Thyroid gland (tissue), 4 donors: ENCODE results near the gene VWF. TPM values are rescaled to one million over a fixed set of nuclear protein-coding genes. Genes with fewer than 3 reads are reported as not detected.
"Not testable (repeated sequence)": the region's sequence is repeated elsewhere in the genome, so short reads cannot be mapped to it uniquely, and the experiment has no call there.

Experiments used
- DNase-seq, 2 donors: peaks; one replicate each; pipeline ENCODE4 v3.0.0-alpha.2; 2019
- H3K27ac ChIP-seq, 3 donors: fragments of 200-600 bp; sonication (generic); 1 replicate in 2 of 3; 2 replicates in 1 of 3; pipeline ENCODE4 v1.5.1; 2016 to 2019; ENCODE audit warnings: mild to moderate bottlenecking in 1 of 3, moderate library complexity in 1 of 3
- H3K27me3 ChIP-seq: fragments of 200-600 bp; sonication (generic); one replicate; pipeline ENCODE4 v1.5.1; 2019
- H3K36me3 ChIP-seq, 2 donors: fragments of 200-600 bp; sonication (generic); one replicate each; pipeline ENCODE4 v1.5.1; 2016 to 2019
- H3K4me1 ChIP-seq, 2 donors: fragments of 200-600 bp; sonication (generic); one replicate each; pipeline ENCODE4 v1.5.1; 2017 to 2019
- H3K4me3 ChIP-seq, 3 donors: fragments of 200-600 bp; sonication (generic); replicated peaks in 1 of 3; 1 replicate in 2 of 3; 2 replicates in 1 of 3; pipeline ENCODE4 v1.5.1; 2016; ENCODE audit warnings: mild to moderate bottlenecking in 1 of 3
- H3K9me3 ChIP-seq: fragments of 200-600 bp; sonication (generic); one replicate; pipeline ENCODE4 v1.5.1; 2017
- CTCF ChIP-seq, 6 experiments: fragments of 200-600 bp in 3 of 6; fragments of 450-650 bp in 3 of 6; sonication (generic) in 3 of 6; IDR thresholded peaks; one replicate each; pipeline ENCODE4 v1.5.1; 2016 to 2019; ENCODE audit warnings: antibody characterized with exemption in 6 of 6, mild to moderate bottlenecking in 2 of 6, inconsistent platforms in 1 of 6, moderate library complexity in 1 of 6
- POLR2A ChIP-seq, 2 donors: fragments of 450-650 bp; IDR thresholded peaks; one replicate each; pipeline ENCODE4 v1.6.1; 2017; ENCODE audit warnings: antibody characterized with exemption in 2 of 2, mild to moderate bottlenecking in 2 of 2, moderate library complexity in 1 of 2
- WGBS, 2 donors: methylation state at CpG; one replicate each; pipeline ENCODE4 v1.1.5; 2017; 5-methylcytosine and 5-hydroxymethylcytosine counted together
- intact Hi-C: fragments of 100-400 bp; cut with DNase I; formaldehyde crosslinking; loops from one replicate; pipeline ENCODE4 v1.15.1; 2023
- total RNA-seq, 4 donors: library from RNA; depleted of rRNA; stranded (reverse); fragments of >200 nt; gene quantifications; one replicate each; pipeline ENCODE4 v1.2.3, GENCODE V29; 2016

Gene VWF
- total RNA-seq, 4 donors from 2014 or later, result 54.3 to 169 (median 98.5) TPM

- H3K4me3 ChIP-seq, result no peak overlapping the region
- no peaks in the 10 kb centered on the region for H3K36me3 ChIP-seq
- intact Hi-C loops, result no loop called here
- H3K27ac ChIP-seq, result no peak overlapping the region
- WGBS, 2 donors, result 91 to 95% methylated on average over 3 of the region's 3 CpGs
- no peak for DNase-seq
- H3K4me1 ChIP-seq, result no peaks in the 10 kb centered on the region
- no peaks in the 10 kb centered on the region for H3K9me3 ChIP-seq
- no peaks in the 10 kb centered on the region for H3K27me3 ChIP-seq
- TF ChIP-seq CTCF (IDR thresholded peaks at IDR 0.05) (no peak), POLR2A (IDR thresholded peaks at IDR 0.05) (no peak)
These were observed 18.3 kb downstream of the VWF start for GRCh38 chr12:6106218-6106617.

- TF ChIP-seq POLR2A (IDR thresholded peaks at IDR 0.05) (no peak), CTCF (IDR thresholded peaks at IDR 0.05) (no peak)
- Histone ChIP-seq H3K27me3 (no peaks in the 10 kb centered on the region), H3K9me3 (no peaks in the 10 kb centered on the region), H3K27ac (no peak overlapping the region), H3K4me3 (no peak overlapping the region), H3K4me1 (no peaks in the 10 kb centered on the region), H3K36me3 (no peaks in the 10 kb centered on the region)
- DNase-seq, result no peak
- 90 to 97% methylated on average over 2 of the region's 2 CpGs for WGBS, 2 donors
- intact Hi-C loops, result no loop called here
These were observed 19.6 kb downstream of the VWF start for GRCh38 chr12:6104842-6105241.

- no peak overlapping the region for H3K27ac ChIP-seq
- H3K36me3 ChIP-seq, result no peaks in the 10 kb centered on the region
- H3K9me3 ChIP-seq, result no peaks in the 10 kb centered on the region
- intact Hi-C loops, result no loop called here
- TF ChIP-seq POLR2A (IDR thresholded peaks at IDR 0.05), result no peak
- no peak for TF ChIP-seq CTCF (IDR thresholded peaks at IDR 0.05)
- H3K4me1 ChIP-seq, result no peaks in the 10 kb centered on the region
- H3K27me3 ChIP-seq, result no peaks in the 10 kb centered on the region
- 76 to 85% methylated on average over 3 of the region's 3 CpGs for WGBS, 2 donors
- DNase-seq, result no peak
- no peak overlapping the region for H3K4me3 ChIP-seq
These were observed 20.4 kb downstream of the VWF start for GRCh38 chr12:6104027-6104426.

- H3K36me3 ChIP-seq, DNase-seq, H3K9me3 ChIP-seq, H3K27me3 ChIP-seq, H3K4me1 ChIP-seq, intact Hi-C loops, H3K4me3 ChIP-seq, H3K27ac ChIP-seq: not testable (repeated sequence)
- WGBS, 2 donors, result 92 to 93% methylated on average over 5 of the region's 5 CpGs
These were observed 22.4 kb downstream of the VWF start for GRCh38 chr12:6102021-6102420.

GRCh38 chr12:6099316-6099715 is 25.2 kb downstream of the VWF start:
- TF ChIP-seq CTCF (IDR thresholded peaks at IDR 0.05) (no peak), POLR2A (IDR thresholded peaks at IDR 0.05) (no peak)
- Histone ChIP-seq H3K9me3 (no peaks in the 10 kb centered on the region), H3K27ac (no peak overlapping the region), H3K27me3 (no peaks in the 10 kb centered on the region), H3K4me1 (no peaks in the 10 kb centered on the region), H3K36me3 (no peaks in the 10 kb centered on the region), H3K4me3 (no peak overlapping the region)
- DNase-seq, result no peak
- whole genome bisulfite sequencing, 2 donors, result 75 to 90% methylated on average over 2 of the region's 2 CpGs
- intact Hi-C loops, result no loop called here

- no peaks in the 10 kb centered on the region for H3K36me3 ChIP-seq
- no peak for DNase-seq
- H3K9me3 ChIP-seq, result no peaks in the 10 kb centered on the region
- no peak for TF ChIP-seq CTCF (IDR thresholded peaks at IDR 0.05)
- no peak for TF ChIP-seq POLR2A (IDR thresholded peaks at IDR 0.05)
- H3K4me3 ChIP-seq, result no peak overlapping the region
- intact Hi-C loops, result no loop called here
- H3K27ac ChIP-seq, result no peak overlapping the region
- 81 to 82% methylated on average over 3 of the region's 3 CpGs for WGBS, 2 donors
- H3K4me1 ChIP-seq, result peaks cover 0 to 8% of the 10 kb centered on the region in 2 donors
- H3K27me3 ChIP-seq, result no peaks in the 10 kb centered on the region
These were observed 27.1 kb downstream of the VWF start for GRCh38 chr12:6097411-6097810.
